ENCODE results near the gene TMEM43. TPM values are rescaled to one million over a fixed set of nuclear protein-coding genes. Genes with fewer than 3 reads are reported as not detected.

Gene TMEM43
- total and polyA plus RNA-seq, 10 of the 15 experiments (the other 5 are each of a cell fraction or from before 2014, with no cell fraction given), result 7.2 to 33.0 (median 18.5) TPM

DNA sequence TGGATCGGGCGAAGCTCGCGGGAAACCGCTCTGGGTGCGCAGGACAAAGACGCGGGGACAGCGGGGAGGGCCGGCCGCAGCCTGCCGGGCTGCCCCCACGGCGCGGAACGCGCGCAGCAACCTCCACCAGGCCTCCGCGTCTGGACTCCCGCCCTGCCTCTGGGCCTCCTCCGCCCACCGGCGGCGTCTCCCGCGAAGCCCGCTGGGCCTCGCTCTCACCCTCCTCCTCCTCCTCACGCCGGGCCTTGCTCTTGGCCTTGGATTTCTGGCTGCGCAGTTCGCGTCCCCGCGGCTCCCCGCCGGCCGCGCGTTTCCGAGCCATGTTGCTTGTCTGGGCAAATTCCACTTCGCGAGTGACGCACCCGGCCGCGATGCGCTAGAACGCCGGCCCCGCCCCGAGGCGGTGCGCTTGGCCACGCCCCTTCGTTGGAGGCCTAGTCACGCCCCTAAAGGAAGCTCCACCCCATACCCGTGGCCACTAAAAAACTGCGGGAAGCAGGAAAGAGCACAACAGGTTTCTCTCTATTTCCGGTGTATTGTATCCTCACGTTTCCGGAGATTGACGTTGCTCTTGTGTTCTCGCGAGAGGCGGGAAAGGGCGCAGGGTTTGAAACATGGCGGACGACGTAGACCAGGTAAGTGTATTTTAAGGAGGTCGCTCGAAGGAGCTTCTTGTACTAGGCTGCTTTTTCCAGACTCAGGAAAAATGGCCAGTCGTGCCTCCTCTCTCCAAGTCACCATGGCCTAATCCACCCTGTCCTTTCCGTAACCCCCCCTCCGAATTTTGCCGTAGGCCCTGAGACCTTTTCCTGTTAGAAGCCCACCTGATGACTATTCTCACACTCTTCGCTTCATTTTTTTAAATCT lies 53.6 kb downstream of the TMEM43 start, which contains the start of the genes LSM3 and XPC (continued):
- TF ChIP-seq, protein P1, sequence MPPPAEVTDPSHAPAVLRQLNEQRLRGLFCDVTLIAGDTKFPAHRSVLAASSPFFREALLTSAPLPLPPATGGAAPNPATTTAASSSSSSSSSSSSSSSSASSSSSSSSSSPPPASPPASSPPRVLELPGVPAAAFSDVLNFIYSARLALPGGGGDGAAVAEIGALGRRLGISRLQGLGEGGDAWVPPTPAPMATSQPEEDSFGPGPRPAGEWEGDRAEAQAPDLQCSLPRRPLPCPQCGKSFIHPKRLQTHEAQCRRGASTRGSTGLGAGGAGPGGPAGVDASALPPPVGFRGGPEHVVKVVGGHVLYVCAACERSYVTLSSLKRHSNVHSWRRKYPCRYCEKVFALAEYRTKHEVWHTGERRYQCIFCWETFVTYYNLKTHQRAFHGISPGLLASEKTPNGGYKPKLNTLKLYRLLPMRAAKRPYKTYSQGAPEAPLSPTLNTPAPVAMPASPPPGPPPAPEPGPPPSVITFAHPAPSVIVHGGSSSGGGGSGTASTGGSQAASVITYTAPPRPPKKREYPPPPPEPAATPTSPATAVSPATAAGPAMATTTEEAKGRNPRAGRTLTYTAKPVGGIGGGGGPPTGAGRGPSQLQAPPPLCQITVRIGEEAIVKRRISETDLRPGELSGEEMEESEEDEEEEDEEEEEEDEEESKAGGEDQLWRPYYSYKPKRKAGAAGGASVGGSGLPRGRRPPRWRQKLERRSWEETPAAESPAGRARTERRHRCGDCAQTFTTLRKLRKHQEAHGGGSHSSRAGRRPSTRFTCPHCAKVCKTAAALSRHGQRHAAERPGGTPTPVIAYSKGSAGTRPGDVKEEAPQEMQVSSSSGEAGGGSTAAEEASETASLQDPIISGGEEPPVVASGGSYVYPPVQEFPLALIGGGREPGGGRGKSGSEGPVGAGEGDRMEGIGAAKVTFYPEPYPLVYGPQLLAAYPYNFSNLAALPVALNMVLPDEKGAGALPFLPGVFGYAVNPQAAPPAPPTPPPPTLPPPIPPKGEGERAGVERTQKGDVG (CRISPR knock-in tag; IDR thresholded peaks at IDR 0.05), result no peak
- TF ChIP-seq HDGF (IDR thresholded peaks at IDR 0.05) (peak; percentile 91; the same call in 1 of the 2 replicates), SIN3A (IDR thresholded peaks at IDR 0.05; ENCODE audit: low read depth, low read length) (peak; percentile 92), NFXL1 (IDR thresholded peaks at IDR 0.05; ENCODE audit: borderline replicate concordance) (no peak), FOXM1 (IDR thresholded peaks at IDR 0.05; ENCODE audit: low read depth, low read length) (no peak), RUNX3 (IDR thresholded peaks at IDR 0.05; ENCODE audit: low read length) (peak; percentile 60), SIX5 (IDR thresholded peaks at IDR 0.05; ENCODE audit: low read depth, low read length, severe bottlenecking) (no peak), HSF1 (IDR thresholded peaks at IDR 0.05; ENCODE audit: low read depth, low read length) (no peak), MAX (IDR thresholded peaks at IDR 0.05; ENCODE audit: low read depth, low read length) (no peak), CHD1 (IDR thresholded peaks at IDR 0.05; ENCODE audit: low read depth, low read length) (no peak), ZNF622 (IDR thresholded peaks at IDR 0.05) (no peak), EED (IDR thresholded peaks at IDR 0.05; ENCODE audit: low read depth) (no peak), SRF (IDR thresholded peaks at IDR 0.05; ENCODE audit: low read depth in 2 of 2, low read length in 2 of 2) (peak in 1 of 2 experiments; percentile 29; a peak in 1 of 4 replicates), RCOR1 (conservative IDR thresholded peaks at IDR 0.05; ENCODE audit: low read depth, low read length) (peak; percentile 100), RELA (IDR thresholded peaks at IDR 0.05; ENCODE audit: borderline replicate concordance, partially characterized antibody) (no peak), FOXK2 (IDR thresholded peaks at IDR 0.05) (peak; percentile 74), SP1 (IDR thresholded peaks at IDR 0.05; ENCODE audit: low read depth, low read length) (no peak)
- TF ChIP-seq, protein P2, sequence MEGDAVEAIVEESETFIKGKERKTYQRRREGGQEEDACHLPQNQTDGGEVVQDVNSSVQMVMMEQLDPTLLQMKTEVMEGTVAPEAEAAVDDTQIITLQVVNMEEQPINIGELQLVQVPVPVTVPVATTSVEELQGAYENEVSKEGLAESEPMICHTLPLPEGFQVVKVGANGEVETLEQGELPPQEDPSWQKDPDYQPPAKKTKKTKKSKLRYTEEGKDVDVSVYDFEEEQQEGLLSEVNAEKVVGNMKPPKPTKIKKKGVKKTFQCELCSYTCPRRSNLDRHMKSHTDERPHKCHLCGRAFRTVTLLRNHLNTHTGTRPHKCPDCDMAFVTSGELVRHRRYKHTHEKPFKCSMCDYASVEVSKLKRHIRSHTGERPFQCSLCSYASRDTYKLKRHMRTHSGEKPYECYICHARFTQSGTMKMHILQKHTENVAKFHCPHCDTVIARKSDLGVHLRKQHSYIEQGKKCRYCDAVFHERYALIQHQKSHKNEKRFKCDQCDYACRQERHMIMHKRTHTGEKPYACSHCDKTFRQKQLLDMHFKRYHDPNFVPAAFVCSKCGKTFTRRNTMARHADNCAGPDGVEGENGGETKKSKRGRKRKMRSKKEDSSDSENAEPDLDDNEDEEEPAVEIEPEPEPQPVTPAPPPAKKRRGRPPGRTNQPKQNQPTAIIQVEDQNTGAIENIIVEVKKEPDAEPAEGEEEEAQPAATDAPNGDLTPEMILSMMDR (IDR thresholded peaks at IDR 0.05 in 2 of 3, conservative IDR thresholded peaks at IDR 0.05 in 1 of 3; ENCODE audit: control insufficient read depth in 2 of 3, extremely low read depth in 1 of 3, insufficient read depth in 1 of 3, low read depth in 3 of 3, low read length in 3 of 3), result no peak
- TF ChIP-seq, protein P3, sequence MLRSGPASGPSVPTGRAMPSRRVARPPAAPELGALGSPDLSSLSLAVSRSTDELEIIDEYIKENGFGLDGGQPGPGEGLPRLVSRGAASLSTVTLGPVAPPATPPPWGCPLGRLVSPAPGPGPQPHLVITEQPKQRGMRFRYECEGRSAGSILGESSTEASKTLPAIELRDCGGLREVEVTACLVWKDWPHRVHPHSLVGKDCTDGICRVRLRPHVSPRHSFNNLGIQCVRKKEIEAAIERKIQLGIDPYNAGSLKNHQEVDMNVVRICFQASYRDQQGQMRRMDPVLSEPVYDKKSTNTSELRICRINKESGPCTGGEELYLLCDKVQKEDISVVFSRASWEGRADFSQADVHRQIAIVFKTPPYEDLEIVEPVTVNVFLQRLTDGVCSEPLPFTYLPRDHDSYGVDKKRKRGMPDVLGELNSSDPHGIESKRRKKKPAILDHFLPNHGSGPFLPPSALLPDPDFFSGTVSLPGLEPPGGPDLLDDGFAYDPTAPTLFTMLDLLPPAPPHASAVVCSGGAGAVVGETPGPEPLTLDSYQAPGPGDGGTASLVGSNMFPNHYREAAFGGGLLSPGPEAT (IDR thresholded peaks at IDR 0.05; ENCODE audit: low read depth), result peak; percentile 98
